Measurements from ENCODE around the gene SLC17A9. TPM values are rescaled to one million over a fixed set of nuclear protein-coding genes. Genes with fewer than 3 reads are reported as not detected.

SLC17A9 gene
- total RNA-seq, 6 experiments from 2014 or later, result 32.8 to 47.0 (median 35.7) TPM

- no peak for TF ChIP-seq CTCF (IDR thresholded peaks at IDR 0.05)
- no peak for DNase-seq
- Mint-ChIP-seq H3K36me3 (ENCODE audit: low read depth) (no peaks in the 10 kb centered on the region; the same call in 1 of the 2 replicates), H3K4me1 (ENCODE audit: low read depth) (peaks cover 71% of the 10 kb centered on the region), H3K4me3 (peak overlapping the region; percentile 96), H3K27me3 (ENCODE audit: insufficient read depth) (no peaks in the 10 kb centered on the region; the same call in 1 of the 2 replicates), H3K9me3 (no peaks in the 10 kb centered on the region), H3K27ac (peak overlapping the region; percentile 92)
Measured at GRCh38 chr20:62925420-62926228, 26.9 kb upstream of the SLC17A9 start.

GRCh38 chr20:62926229-62927127 is 26.0 kb upstream of the SLC17A9 start, which contains the start of gene DIDO1:
DIDO1 (minus strand) TSS chr20:62926505.
- DNase-seq, result peak; percentile 60
- H3K36me3 Mint-ChIP-seq (ENCODE audit: low read depth), result no peaks in the 10 kb centered on the region; the same call in 1 of the 2 replicates
- H3K4me3 Mint-ChIP-seq, result peak within 1 kb of the TSS; percentile 96
- H3K9me3 Mint-ChIP-seq, result no peaks in the 10 kb centered on the region
- peak within 1 kb of the TSS; percentile 92 for H3K27ac Mint-ChIP-seq
- no peaks in the 10 kb centered on the region; the same call in 1 of the 2 replicates for H3K27me3 Mint-ChIP-seq (ENCODE audit: insufficient read depth)
- TF ChIP-seq CTCF (IDR thresholded peaks at IDR 0.05), result peak; percentile 86
- peaks cover 72% of the 10 kb centered on the region for H3K4me1 Mint-ChIP-seq (ENCODE audit: low read depth)

- Mint-ChIP-seq H3K4me1 (ENCODE audit: low read depth) (peaks cover 74% of the 10 kb centered on the region), H3K27me3 (ENCODE audit: insufficient read depth) (no peaks in the 10 kb centered on the region; the same call in 1 of the 2 replicates), H3K4me3 (peak overlapping the region; percentile 91), H3K36me3 (ENCODE audit: low read depth) (no peaks in the 10 kb centered on the region; the same call in 1 of the 2 replicates), H3K9me3 (no peaks in the 10 kb centered on the region), H3K27ac (peak overlapping the region; percentile 78)
- no peak for TF ChIP-seq CTCF (IDR thresholded peaks at IDR 0.05)
- no peak for DNase-seq
Measured at GRCh38 chr20:62927128-62927705, 25.3 kb upstream of the SLC17A9 start.

- no peaks in the 10 kb centered on the region; the same call in 1 of the 2 replicates for H3K27me3 Mint-ChIP-seq (ENCODE audit: insufficient read depth)
- DNase-seq, result no peak
- H3K4me1 Mint-ChIP-seq (ENCODE audit: low read depth), result peaks cover 67% of the 10 kb centered on the region
- no peaks in the 10 kb centered on the region for H3K9me3 Mint-ChIP-seq
- peak overlapping the region; percentile 88 for H3K4me3 Mint-ChIP-seq
- TF ChIP-seq CTCF (IDR thresholded peaks at IDR 0.05), result no peak
- H3K27ac Mint-ChIP-seq, result peak overlapping the region; percentile 86
- H3K36me3 Mint-ChIP-seq (ENCODE audit: low read depth), result peaks cover 8% of the 10 kb centered on the region; the same call in 1 of the 2 replicates
Measured at GRCh38 chr20:62928246-62928939, 24.1 kb upstream of the SLC17A9 start.
